ENCODE data around the gene FHL2. TPM values are rescaled to one million over a fixed set of nuclear protein-coding genes. Genes with fewer than 3 reads are reported as not detected.

The FHL2 gene
- total RNA-seq, 1 donor from 2014 or later: 0.16 TPM

- intact Hi-C loops (cut with micrococcal nuclease): no loop called here
- H3K27me3 Mint-ChIP-seq: peaks cover 39% of the 10 kb centered on the region
- no peaks in the 10 kb centered on the region for H3K36me3 Mint-ChIP-seq (ENCODE audit: low read depth)
- DNase-seq: no peak
- H3K27ac Mint-ChIP-seq: no peak overlapping the region
- TF ChIP-seq, protein P1, sequence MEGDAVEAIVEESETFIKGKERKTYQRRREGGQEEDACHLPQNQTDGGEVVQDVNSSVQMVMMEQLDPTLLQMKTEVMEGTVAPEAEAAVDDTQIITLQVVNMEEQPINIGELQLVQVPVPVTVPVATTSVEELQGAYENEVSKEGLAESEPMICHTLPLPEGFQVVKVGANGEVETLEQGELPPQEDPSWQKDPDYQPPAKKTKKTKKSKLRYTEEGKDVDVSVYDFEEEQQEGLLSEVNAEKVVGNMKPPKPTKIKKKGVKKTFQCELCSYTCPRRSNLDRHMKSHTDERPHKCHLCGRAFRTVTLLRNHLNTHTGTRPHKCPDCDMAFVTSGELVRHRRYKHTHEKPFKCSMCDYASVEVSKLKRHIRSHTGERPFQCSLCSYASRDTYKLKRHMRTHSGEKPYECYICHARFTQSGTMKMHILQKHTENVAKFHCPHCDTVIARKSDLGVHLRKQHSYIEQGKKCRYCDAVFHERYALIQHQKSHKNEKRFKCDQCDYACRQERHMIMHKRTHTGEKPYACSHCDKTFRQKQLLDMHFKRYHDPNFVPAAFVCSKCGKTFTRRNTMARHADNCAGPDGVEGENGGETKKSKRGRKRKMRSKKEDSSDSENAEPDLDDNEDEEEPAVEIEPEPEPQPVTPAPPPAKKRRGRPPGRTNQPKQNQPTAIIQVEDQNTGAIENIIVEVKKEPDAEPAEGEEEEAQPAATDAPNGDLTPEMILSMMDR (IDR thresholded peaks at IDR 0.05): no peak
- H3K4me3 Mint-ChIP-seq: no peak overlapping the region
- ChIA-PET POLR2A (no interaction called here), CTCF (no interaction called here)
- no peak for ATAC-seq (ENCODE audit: low read depth)
- H3K9me3 Mint-ChIP-seq: no peaks in the 10 kb centered on the region
- H3K4me1 Mint-ChIP-seq: peaks cover 5% of the 10 kb centered on the region
Observed at GRCh38 chr2:105407946-105408743, 9.3 kb upstream of the FHL2 start.

- no peak for ATAC-seq (ENCODE audit: low read depth)
- no peak overlapping the region for H3K27ac Mint-ChIP-seq
- TF ChIP-seq, protein P1 (IDR thresholded peaks at IDR 0.05): no peak
- no peaks in the 10 kb centered on the region for H3K4me1 Mint-ChIP-seq
- no peak overlapping the region for H3K4me3 Mint-ChIP-seq
- no peak for DNase-seq
- ChIA-PET CTCF (no interaction called here), POLR2A (no interaction called here)
- no peaks in the 10 kb centered on the region for H3K9me3 Mint-ChIP-seq
- H3K27me3 Mint-ChIP-seq: peaks cover 36% of the 10 kb centered on the region
- intact Hi-C loops (cut with micrococcal nuclease): no loop called here
- H3K36me3 Mint-ChIP-seq (ENCODE audit: low read depth): no peaks in the 10 kb centered on the region
Observed at GRCh38 chr2:105406221-105406620, 7.4 kb upstream of the FHL2 start.

DNA sequence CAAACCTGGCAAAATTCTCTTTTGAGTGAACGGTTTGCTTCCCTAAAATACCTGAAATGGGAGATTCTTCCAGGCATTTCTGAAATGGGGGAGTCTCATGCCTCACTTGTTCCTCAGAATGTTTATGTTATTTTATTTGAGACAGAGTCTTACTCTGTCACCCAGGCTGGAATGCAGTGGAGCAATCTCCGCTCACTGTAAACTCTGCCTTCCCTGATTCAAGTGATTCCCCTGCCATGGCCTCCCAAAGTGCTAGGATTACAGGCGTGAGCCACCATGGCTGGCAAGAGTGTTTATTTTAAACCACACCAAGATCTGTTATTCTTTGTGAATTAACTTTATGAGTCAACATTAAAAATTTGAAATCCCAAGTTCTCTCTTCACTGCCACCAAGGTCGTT, 6.4 kb upstream of the FHL2 start:
- ChIA-PET CTCF (no interaction called here), POLR2A (no interaction called here)
- Mint-ChIP-seq H3K4me1 (no peaks in the 10 kb centered on the region), H3K4me3 (no peak overlapping the region), H3K27me3 (peaks cover 34% of the 10 kb centered on the region), H3K27ac (no peak overlapping the region), H3K36me3 (ENCODE audit: low read depth) (no peaks in the 10 kb centered on the region), H3K9me3 (no peaks in the 10 kb centered on the region)
- TF ChIP-seq, protein P1 (IDR thresholded peaks at IDR 0.05): no peak
- intact Hi-C loops (cut with micrococcal nuclease): no loop called here
- no peak for ATAC-seq (ENCODE audit: low read depth)
- DNase-seq: no peak

- ChIA-PET POLR2A (no interaction called here), CTCF (no interaction called here)
- TF ChIP-seq, protein P1 (IDR thresholded peaks at IDR 0.05): no peak
- Mint-ChIP-seq H3K27ac (no peak overlapping the region), H3K9me3 (no peaks in the 10 kb centered on the region), H3K4me3 (no peak overlapping the region), H3K27me3 (peaks cover 38% of the 10 kb centered on the region), H3K36me3 (ENCODE audit: low read depth) (no peaks in the 10 kb centered on the region), H3K4me1 (no peaks in the 10 kb centered on the region)
- DNase-seq (no peak), ATAC-seq (ENCODE audit: low read depth) (no peak)
- intact Hi-C loops (cut with micrococcal nuclease): no loop called here
Observed at GRCh38 chr2:105404736-105405135, 5.9 kb upstream of the FHL2 start.

GRCh38 chr2:105403783-105404698, 5.2 kb upstream of the FHL2 start:
- Mint-ChIP-seq H3K36me3 (ENCODE audit: low read depth) (no peaks in the 10 kb centered on the region), H3K27ac (no peak overlapping the region), H3K4me1 (no peaks in the 10 kb centered on the region), H3K9me3 (no peaks in the 10 kb centered on the region), H3K27me3 (peaks cover 39% of the 10 kb centered on the region), H3K4me3 (no peak overlapping the region)
- ChIA-PET POLR2A (no interaction called here), CTCF (no interaction called here)
- TF ChIP-seq, protein P1 (IDR thresholded peaks at IDR 0.05): no peak
- no peak for ATAC-seq (ENCODE audit: low read depth)
- no peak for DNase-seq
- intact Hi-C loops (cut with micrococcal nuclease): no loop called here
